WERI-Rb-1 (cell line): ENCODE measurements around the gene DEAF1.
A peak's percentile ranks its signal among the peaks of the same experiment; 100 is the strongest.
"Not testable (repeated sequence)": the region's sequence is repeated elsewhere in the genome, so short reads cannot be mapped to it uniquely, and the experiment has no call there.

Experiments used
- DNase-seq: peaks from one replicate; pipeline ENCODE4 v3.0.0-alpha.2; 2020
- H3K27ac ChIP-seq: fragments of 250-450 bp; sonication (Bioruptor Pico); 2 replicates; pipeline ENCODE4 v1.5.1; 2020; ENCODE audit warnings: mild to moderate bottlenecking, moderate library complexity
- H3K27me3 ChIP-seq: fragments of 250-450 bp; sonication (Bioruptor Pico); 2 replicates; pipeline ENCODE4 v1.5.1; 2021; ENCODE audit warnings: mild to moderate bottlenecking, low read depth, moderate library complexity; ENCODE audit not compliant: insufficient read depth, severe bottlenecking
- H3K36me3 ChIP-seq: fragments of 250-450 bp; sonication (Bioruptor Pico); 2 replicates; pipeline ENCODE4 v1.5.1; 2020; ENCODE audit warnings: mild to moderate bottlenecking, moderate library complexity
- H3K4me3 ChIP-seq: 2 replicates; pipeline ENCODE4 v1.5.1; 2011; ENCODE audit warnings: low read depth, mild to moderate bottlenecking, control low read depth, low read length
- H3K9me3 ChIP-seq: fragments of 250-450 bp; sonication (Bioruptor Pico); 2 replicates; pipeline ENCODE4 v1.5.1; 2021; ENCODE audit warnings: mild to moderate bottlenecking, moderate library complexity; ENCODE audit not compliant: severe bottlenecking
- TF ChIP-seq, protein P1 (sequence below): IDR thresholded peaks from 2 replicates; pipeline ENCODE4 v1.5.1; 2011; ENCODE audit warnings: low read depth, mild to moderate bottlenecking, control low read depth, inconsistent platforms, low read length

Gene DEAF1, protein sequence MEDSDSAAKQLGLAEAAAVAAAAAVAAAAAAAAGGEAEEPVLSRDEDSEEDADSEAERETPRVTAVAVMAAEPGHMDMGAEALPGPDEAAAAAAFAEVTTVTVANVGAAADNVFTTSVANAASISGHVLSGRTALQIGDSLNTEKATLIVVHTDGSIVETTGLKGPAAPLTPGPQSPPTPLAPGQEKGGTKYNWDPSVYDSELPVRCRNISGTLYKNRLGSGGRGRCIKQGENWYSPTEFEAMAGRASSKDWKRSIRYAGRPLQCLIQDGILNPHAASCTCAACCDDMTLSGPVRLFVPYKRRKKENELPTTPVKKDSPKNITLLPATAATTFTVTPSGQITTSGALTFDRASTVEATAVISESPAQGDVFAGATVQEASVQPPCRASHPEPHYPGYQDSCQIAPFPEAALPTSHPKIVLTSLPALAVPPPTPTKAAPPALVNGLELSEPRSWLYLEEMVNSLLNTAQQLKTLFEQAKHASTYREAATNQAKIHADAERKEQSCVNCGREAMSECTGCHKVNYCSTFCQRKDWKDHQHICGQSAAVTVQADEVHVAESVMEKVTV

DNA sequence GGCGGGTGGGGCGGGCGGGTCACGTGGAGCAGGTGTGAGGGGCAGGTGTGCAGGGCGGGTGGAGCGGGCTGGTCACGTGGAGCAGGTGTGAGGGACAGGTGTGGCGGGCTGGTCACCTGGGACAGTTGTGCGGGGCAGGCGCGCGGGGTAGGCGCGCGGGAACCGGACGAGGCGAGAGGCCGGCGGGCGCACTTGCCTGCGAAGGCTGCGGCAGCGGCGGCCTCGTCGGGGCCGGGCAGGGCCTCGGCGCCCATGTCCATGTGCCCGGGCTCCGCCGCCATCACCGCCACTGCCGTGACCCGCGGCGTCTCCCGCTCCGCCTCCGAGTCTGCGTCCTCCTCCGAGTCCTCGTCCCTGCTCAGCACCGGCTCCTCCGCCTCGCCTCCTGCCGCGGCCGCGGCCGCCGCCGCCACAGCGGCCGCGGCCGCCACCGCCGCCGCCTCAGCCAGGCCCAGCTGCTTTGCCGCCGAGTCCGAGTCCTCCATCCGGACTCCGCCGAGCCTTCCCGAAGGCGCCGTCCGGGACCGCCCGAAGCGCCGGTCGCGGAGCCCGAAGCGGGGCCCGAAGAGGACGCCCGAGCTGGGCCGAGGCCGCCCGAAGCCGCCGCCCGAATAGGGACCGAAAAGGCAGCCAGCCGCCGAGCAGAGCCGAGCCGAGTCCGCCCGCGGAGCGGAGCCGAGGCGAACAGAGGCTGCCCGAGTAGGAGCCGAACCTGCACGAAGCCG, at the start of gene DEAF1:
Gene DEAF1 (minus strand): TSS at position 660 of the 725 bp plus-strand sequence. CDS start 175 bp downstream, at position 485.
- peak within 1 kb of the TSS; percentile 100 for H3K27ac ChIP-seq
- peaks cover 15% of the 10 kb centered on the region for H3K36me3 ChIP-seq

DNA sequence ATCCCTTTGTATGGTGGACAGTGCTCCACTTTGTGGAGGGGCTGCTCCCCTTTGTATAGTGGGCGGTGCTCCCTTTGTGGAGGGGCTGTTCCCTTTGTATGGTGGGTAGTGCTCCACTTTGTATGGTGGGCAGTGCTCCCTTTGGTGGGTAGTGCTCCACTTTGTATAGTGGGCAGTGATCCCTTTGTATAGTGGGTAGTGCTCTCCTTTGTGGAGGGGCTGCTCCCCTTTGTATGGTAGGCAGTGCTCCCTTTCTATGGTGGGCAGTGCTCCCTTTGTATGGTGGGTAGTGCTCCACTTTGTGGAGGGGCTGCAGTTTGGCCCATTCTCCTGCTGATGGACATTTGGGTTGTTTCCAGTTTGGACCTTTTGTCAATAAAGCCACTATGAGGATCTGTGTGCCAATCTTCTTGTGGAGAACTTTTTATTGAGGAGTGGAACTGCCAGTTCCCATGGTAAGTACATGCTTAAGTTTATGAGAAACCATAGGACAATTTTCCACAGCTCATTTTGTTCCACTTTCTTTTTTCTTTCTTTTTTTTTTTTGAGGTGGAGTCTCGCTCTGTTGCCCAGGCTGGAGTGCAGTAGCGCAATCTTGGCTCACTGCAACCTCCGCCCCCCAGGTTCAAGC, 47.7 kb upstream of the DEAF1 start:
- Histone ChIP-seq H3K27ac (no peak overlapping the region), H3K9me3 (no peaks in the 10 kb centered on the region), H3K27me3 (no peaks in the 10 kb centered on the region), H3K36me3 (no peaks in the 10 kb centered on the region; the same call in 1 of the 2 replicates), H3K4me3 (no peak overlapping the region)
- TF ChIP-seq, protein P1, sequence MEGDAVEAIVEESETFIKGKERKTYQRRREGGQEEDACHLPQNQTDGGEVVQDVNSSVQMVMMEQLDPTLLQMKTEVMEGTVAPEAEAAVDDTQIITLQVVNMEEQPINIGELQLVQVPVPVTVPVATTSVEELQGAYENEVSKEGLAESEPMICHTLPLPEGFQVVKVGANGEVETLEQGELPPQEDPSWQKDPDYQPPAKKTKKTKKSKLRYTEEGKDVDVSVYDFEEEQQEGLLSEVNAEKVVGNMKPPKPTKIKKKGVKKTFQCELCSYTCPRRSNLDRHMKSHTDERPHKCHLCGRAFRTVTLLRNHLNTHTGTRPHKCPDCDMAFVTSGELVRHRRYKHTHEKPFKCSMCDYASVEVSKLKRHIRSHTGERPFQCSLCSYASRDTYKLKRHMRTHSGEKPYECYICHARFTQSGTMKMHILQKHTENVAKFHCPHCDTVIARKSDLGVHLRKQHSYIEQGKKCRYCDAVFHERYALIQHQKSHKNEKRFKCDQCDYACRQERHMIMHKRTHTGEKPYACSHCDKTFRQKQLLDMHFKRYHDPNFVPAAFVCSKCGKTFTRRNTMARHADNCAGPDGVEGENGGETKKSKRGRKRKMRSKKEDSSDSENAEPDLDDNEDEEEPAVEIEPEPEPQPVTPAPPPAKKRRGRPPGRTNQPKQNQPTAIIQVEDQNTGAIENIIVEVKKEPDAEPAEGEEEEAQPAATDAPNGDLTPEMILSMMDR = no peak
- no peak for DNase-seq

More for the DNA sequence above, at the start of gene DEAF1:
- peak; percentile 98 for DNase-seq
- TF ChIP-seq, protein P1 = no peak
- Histone ChIP-seq H3K27me3 (no peaks in the 10 kb centered on the region), H3K9me3 (no peaks in the 10 kb centered on the region), H3K4me3 (peak within 1 kb of the TSS; percentile 82)

DNA sequence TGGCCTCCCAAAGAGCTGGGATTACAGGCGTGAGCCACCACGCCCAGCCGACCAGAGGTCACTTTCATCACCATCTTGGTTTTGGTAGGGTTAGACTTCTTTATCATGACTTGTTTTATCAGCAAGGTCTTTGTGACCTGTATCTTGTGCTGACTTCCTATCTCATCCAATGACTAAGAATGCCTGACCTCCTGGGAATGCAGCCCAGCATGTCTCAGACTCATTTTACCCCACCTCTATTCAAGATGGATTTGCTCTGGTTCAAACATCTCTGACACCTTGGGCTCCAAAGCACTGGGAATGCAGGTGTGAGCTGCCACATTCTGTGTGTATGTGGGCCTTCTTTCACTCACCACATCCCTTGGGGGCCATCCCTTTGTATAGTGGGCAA, 47.1 kb upstream of the DEAF1 start:
- H3K27me3 ChIP-seq = no peaks in the 10 kb centered on the region
- TF ChIP-seq, protein P1 = no peak
- H3K9me3 ChIP-seq = no peaks in the 10 kb centered on the region
- H3K4me3 ChIP-seq = no peak overlapping the region
- H3K27ac ChIP-seq = no peak overlapping the region
- DNase-seq = no peak
- no peaks in the 10 kb centered on the region for H3K36me3 ChIP-seq

DNA sequence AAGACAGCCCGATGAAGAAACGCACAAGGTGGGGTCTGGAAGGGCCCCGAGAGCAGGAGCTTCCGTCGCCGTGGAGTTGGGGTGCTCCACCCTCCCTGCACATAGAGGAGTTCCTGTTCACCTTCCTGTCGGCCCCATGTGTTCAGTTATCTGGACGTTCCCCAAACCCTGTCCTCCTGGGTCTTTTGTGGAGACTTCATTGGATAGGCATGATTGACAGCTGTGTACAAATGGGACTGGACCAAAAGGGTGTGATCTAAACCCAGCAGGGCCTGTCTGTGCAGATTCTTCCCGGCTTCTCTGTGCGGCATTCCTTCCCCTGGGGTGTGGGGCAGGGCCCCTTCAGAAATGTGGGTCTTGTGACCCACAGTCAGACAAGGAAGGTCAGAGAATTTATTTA, 42.9 kb upstream of the DEAF1 start:
- DNase-seq, H3K27ac ChIP-seq, H3K27me3 ChIP-seq, H3K9me3 ChIP-seq, H3K36me3 ChIP-seq, H3K4me3 ChIP-seq: not testable (repeated sequence)

DNA sequence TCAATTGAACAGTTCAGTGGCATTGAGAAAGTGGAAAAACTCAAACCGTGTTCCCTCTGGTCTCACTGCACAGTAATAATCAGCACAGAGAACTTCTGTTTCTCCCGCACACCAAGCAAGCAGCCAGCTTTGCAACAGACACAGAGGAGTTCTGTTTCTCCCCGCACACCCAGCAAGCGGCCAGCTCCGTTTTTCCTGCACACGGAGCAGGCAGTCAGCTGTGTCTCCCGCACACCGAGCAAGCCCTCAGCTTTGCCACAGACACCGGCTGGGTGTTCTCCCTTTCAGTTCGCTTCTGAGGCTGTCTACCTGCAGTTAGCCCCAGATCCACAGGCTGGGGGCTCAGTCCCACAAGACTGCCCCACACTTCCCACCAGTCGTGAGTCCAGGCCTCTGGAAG, 42.3 kb upstream of the DEAF1 start:
- DNase-seq = no peak
- Histone ChIP-seq H3K9me3 (no peaks in the 10 kb centered on the region), H3K4me3 (no peak overlapping the region), H3K27me3 (no peaks in the 10 kb centered on the region), H3K27ac (no peak overlapping the region), H3K36me3 (no peaks in the 10 kb centered on the region)
- TF ChIP-seq, protein P1 = no peak

DNA sequence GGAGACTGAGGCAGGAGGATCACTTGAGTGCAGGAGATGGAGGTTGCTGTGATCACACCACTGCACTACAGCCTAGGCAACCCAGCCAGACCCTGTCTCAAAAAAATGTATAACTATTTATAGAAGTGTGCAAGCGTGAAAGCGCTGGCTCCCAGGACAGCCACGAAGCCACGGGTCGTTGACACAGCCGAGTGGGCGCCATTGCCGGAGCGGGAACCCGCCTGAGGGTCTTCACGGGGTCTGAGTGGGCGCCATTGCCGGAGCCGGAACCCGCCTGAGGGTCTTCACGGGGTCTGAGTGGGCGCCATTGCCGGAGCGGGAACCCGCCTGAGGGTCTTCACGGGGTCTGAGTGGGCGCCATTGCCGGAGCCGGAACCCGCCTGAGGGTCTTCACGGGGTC, 39.5 kb upstream of the DEAF1 start:
- DNase-seq, H3K36me3 ChIP-seq, H3K9me3 ChIP-seq, H3K27me3 ChIP-seq, H3K4me3 ChIP-seq, H3K27ac ChIP-seq: not testable (repeated sequence)
